Fibroblast of lung (primary cell): Measurements from ENCODE around the gene PKDCC.

Experiments used
- EZH2 ChIP-seq: IDR thresholded peaks from 2 replicates; pipeline ENCODE4 v1.5.1; 2012; ENCODE audit warnings: low read length, control low read depth, mild to moderate bottlenecking; ENCODE audit errors: missing control alignments
- TF ChIP-seq, protein P1 (sequence below), 2 donors: IDR thresholded peaks in 1 of 2; conservative IDR thresholded peaks in 1 of 2; 1 replicate in 1 of 2; 2 replicates in 1 of 2; pipeline ENCODE4 v1.5.1; 2011 to 2012; ENCODE audit warnings: low read length in 2 of 2, control low read depth in 1 of 2, inconsistent platforms in 1 of 2, low read depth in 1 of 2, mild to moderate bottlenecking in 1 of 2

GRCh38 chr2:42101206-42102023 lies 53.6 kb downstream of the PKDCC start:
- TF ChIP-seq, protein P1, sequence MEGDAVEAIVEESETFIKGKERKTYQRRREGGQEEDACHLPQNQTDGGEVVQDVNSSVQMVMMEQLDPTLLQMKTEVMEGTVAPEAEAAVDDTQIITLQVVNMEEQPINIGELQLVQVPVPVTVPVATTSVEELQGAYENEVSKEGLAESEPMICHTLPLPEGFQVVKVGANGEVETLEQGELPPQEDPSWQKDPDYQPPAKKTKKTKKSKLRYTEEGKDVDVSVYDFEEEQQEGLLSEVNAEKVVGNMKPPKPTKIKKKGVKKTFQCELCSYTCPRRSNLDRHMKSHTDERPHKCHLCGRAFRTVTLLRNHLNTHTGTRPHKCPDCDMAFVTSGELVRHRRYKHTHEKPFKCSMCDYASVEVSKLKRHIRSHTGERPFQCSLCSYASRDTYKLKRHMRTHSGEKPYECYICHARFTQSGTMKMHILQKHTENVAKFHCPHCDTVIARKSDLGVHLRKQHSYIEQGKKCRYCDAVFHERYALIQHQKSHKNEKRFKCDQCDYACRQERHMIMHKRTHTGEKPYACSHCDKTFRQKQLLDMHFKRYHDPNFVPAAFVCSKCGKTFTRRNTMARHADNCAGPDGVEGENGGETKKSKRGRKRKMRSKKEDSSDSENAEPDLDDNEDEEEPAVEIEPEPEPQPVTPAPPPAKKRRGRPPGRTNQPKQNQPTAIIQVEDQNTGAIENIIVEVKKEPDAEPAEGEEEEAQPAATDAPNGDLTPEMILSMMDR (conservative IDR thresholded peaks at IDR 0.05 in 1 of 2, IDR thresholded peaks at IDR 0.05 in 1 of 2; ENCODE audit: low read depth in 1 of 2, low read length in 2 of 2), result no peak
- no peak for TF ChIP-seq EZH2
